ENCODE measurements around the gene QRFP.

QRFP gene

GRCh38 chr9:130894546-130894945 lies 2.1 kb downstream of the QRFP start:
- TF ChIP-seq PAX5 (IDR thresholded peaks at IDR 0.05; ENCODE audit: insufficient read depth, low read length, severe bottlenecking) (no peak), POLR2A (IDR thresholded peaks at IDR 0.05; ENCODE audit: low read depth, low read length) (no peak), TAF1 (IDR thresholded peaks at IDR 0.05; ENCODE audit: low read depth, low read length) (no peak), POU2F2 (IDR thresholded peaks at IDR 0.05; ENCODE audit: low read depth, low read length) (no peak), SPI1 (IDR thresholded peaks at IDR 0.05; ENCODE audit: low read depth, low read length) (no peak), POLR2AphosphoS5 (IDR thresholded peaks at IDR 0.05; ENCODE audit: low read depth, low read length) (no peak)
- FAIRE-seq = no peak
- no peak for DNase-seq (ENCODE audit: insufficient read length, low spot score)

GRCh38 chr9:130893341-130894101 lies 3.1 kb downstream of the QRFP start:
- DNase-seq (ENCODE audit: insufficient read length, low spot score) (no peak), FAIRE-seq (no peak)
- TF ChIP-seq SPI1 (IDR thresholded peaks at IDR 0.05; ENCODE audit: low read depth, low read length) (no peak), PAX5 (IDR thresholded peaks at IDR 0.05; ENCODE audit: insufficient read depth, low read length, severe bottlenecking) (no peak), POLR2AphosphoS5 (IDR thresholded peaks at IDR 0.05; ENCODE audit: low read depth, low read length) (no peak)

GRCh38 chr9:130892477-130893304 lies 3.9 kb downstream of the QRFP start:
- no peak for DNase-seq (ENCODE audit: insufficient read length, low spot score)
- FAIRE-seq = no peak
- TF ChIP-seq POLR2A (IDR thresholded peaks at IDR 0.05; ENCODE audit: low read depth, low read length) (no peak), POLR2AphosphoS5 (IDR thresholded peaks at IDR 0.05; ENCODE audit: low read depth, low read length) (no peak), PAX5 (IDR thresholded peaks at IDR 0.05; ENCODE audit: insufficient read depth, low read length, severe bottlenecking) (no peak), TAF1 (IDR thresholded peaks at IDR 0.05; ENCODE audit: low read depth, low read length) (no peak), POU2F2 (IDR thresholded peaks at IDR 0.05; ENCODE audit: low read depth, low read length) (no peak), SPI1 (IDR thresholded peaks at IDR 0.05; ENCODE audit: low read depth, low read length) (no peak)

GRCh38 chr9:130891688-130892476 lies 4.7 kb downstream of the QRFP start:
- no peak for DNase-seq (ENCODE audit: insufficient read length, low spot score)
- FAIRE-seq = no peak
- TF ChIP-seq POLR2AphosphoS5 (IDR thresholded peaks at IDR 0.05; ENCODE audit: low read depth, low read length) (no peak), POLR2A (IDR thresholded peaks at IDR 0.05; ENCODE audit: low read depth, low read length) (no peak), POU2F2 (IDR thresholded peaks at IDR 0.05; ENCODE audit: low read depth, low read length) (no peak), TAF1 (IDR thresholded peaks at IDR 0.05; ENCODE audit: low read depth, low read length) (no peak), SPI1 (IDR thresholded peaks at IDR 0.05; ENCODE audit: low read depth, low read length) (no peak), PAX5 (IDR thresholded peaks at IDR 0.05; ENCODE audit: insufficient read depth, low read length, severe bottlenecking) (no peak)

GRCh38 chr9:130890870-130891687 lies 5.5 kb downstream of the QRFP start:
- no peak for FAIRE-seq
- no peak for DNase-seq (ENCODE audit: insufficient read length, low spot score)
- TF ChIP-seq POU2F2 (IDR thresholded peaks at IDR 0.05; ENCODE audit: low read depth, low read length) (no peak), PAX5 (IDR thresholded peaks at IDR 0.05; ENCODE audit: insufficient read depth, low read length, severe bottlenecking) (no peak), POLR2AphosphoS5 (IDR thresholded peaks at IDR 0.05; ENCODE audit: low read depth, low read length) (no peak), POLR2A (IDR thresholded peaks at IDR 0.05; ENCODE audit: low read depth, low read length) (no peak), TAF1 (IDR thresholded peaks at IDR 0.05; ENCODE audit: low read depth, low read length) (no peak), SPI1 (IDR thresholded peaks at IDR 0.05; ENCODE audit: low read depth, low read length) (no peak)

GRCh38 chr9:130890124-130890523 lies 6.5 kb downstream of the QRFP start:
- FAIRE-seq (no peak), DNase-seq (ENCODE audit: insufficient read length, low spot score) (no peak)
- no peak for TF ChIP-seq TAF1 (IDR thresholded peaks at IDR 0.05; ENCODE audit: low read depth, low read length)
- TF ChIP-seq POU2F2 (IDR thresholded peaks at IDR 0.05; ENCODE audit: low read depth, low read length) = no peak
- no peak for TF ChIP-seq POLR2A (IDR thresholded peaks at IDR 0.05; ENCODE audit: low read depth, low read length)
- TF ChIP-seq PAX5 (IDR thresholded peaks at IDR 0.05; ENCODE audit: insufficient read depth, low read length, severe bottlenecking) = no peak
- TF ChIP-seq SPI1 (IDR thresholded peaks at IDR 0.05; ENCODE audit: low read depth, low read length) = no peak
- no peak for TF ChIP-seq POLR2AphosphoS5 (IDR thresholded peaks at IDR 0.05; ENCODE audit: low read depth, low read length)

GRCh38 chr9:130888146-130888885 lies 8.3 kb downstream of the QRFP start:
- FAIRE-seq = no peak
- no peak for DNase-seq (ENCODE audit: insufficient read length, low spot score)
- TF ChIP-seq SPI1 (IDR thresholded peaks at IDR 0.05; ENCODE audit: low read depth, low read length) = no peak
- TF ChIP-seq TAF1 (IDR thresholded peaks at IDR 0.05; ENCODE audit: low read depth, low read length) = no peak
- TF ChIP-seq POU2F2 (IDR thresholded peaks at IDR 0.05; ENCODE audit: low read depth, low read length) = no peak
- TF ChIP-seq POLR2A (IDR thresholded peaks at IDR 0.05; ENCODE audit: low read depth, low read length) = no peak
- no peak for TF ChIP-seq PAX5 (IDR thresholded peaks at IDR 0.05; ENCODE audit: insufficient read depth, low read length, severe bottlenecking)
- TF ChIP-seq POLR2AphosphoS5 (IDR thresholded peaks at IDR 0.05; ENCODE audit: low read depth, low read length) = no peak

Measured in GM12891 (cell line).